HG03342 (cell line): Measurements from ENCODE around the gene RGP1.

Source experiments
- ATAC-seq: cut with Tn5 transposase; IDR thresholded peaks from one replicate; pipeline ENCODE4 v1.9.1; 2021; ENCODE audit warnings: mild to moderate bottlenecking, moderate library complexity; ENCODE audit not compliant: unreplicated experiment

Gene RGP1

DNA sequence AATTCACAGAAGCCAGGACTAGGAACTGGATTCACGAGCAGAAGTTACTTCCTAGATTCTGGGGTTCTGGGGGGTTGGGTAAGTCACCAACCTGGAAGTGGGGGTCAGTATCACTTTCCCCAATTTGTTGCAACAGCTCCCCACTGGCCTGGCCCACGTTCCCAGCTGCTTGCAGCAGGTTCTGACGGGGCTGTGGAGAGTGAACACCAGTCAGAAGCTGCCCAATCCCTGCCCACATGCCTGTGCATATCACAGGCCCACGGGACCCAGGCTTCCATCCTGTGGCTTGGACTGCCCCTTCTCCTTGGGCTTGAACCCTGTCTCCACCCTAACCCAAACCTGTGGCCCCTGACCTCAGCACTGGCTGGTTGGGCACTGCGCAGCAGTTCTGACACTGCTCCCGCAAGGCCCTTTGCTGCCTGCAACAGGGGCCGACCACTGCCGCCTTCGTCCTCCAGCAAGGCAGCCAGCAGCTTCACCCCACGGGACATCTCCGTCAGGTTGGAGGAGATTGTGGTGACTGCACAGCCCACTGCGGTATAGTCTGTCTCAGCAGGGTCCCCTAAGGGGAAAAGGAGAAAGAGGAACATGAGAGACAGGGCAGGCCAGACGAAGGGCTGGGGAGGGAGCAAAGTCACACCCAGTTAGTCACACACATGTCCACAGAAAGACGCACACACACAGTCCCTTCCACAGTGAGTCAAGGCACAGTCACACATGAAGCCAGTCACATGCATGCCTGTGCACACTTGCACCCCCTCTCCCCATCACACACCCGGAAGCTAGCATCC lies 30.2 kb upstream of the RGP1 start:
- no peak for ATAC-seq

- ATAC-seq: no peak
Observed at GRCh38 chr9:35719546-35719945, 29.5 kb upstream of the RGP1 start.

- ATAC-seq: no peak
Observed at GRCh38 chr9:35723426-35723825, 25.7 kb upstream of the RGP1 start.

GRCh38 chr9:35723908-35724307 lies 25.2 kb upstream of the RGP1 start:
- ATAC-seq: no peak

- no peak for ATAC-seq
Observed at GRCh38 chr9:35725362-35725761, 23.7 kb upstream of the RGP1 start.

- ATAC-seq: no peak
Observed at GRCh38 chr9:35726931-35727330, 22.2 kb upstream of the RGP1 start.

DNA sequence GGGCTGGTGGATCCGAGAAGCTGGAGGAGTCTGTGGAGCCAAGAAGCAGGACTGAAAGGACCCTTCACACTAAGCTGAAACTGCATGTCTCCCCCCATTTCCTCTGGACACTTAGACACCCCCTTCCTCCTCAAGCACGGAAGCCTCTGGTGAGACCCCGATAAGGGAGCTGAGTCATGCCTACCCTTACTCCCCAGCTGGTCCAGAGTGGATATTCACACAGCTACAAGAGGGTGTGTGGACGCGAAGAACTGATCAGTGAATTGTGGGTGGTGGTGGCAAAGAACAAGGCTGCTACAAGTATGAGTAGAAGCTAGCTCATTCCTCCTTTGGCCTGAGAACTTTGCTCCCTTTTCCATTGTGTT lies 21.4 kb upstream of the RGP1 start:
- no peak for ATAC-seq

DNA sequence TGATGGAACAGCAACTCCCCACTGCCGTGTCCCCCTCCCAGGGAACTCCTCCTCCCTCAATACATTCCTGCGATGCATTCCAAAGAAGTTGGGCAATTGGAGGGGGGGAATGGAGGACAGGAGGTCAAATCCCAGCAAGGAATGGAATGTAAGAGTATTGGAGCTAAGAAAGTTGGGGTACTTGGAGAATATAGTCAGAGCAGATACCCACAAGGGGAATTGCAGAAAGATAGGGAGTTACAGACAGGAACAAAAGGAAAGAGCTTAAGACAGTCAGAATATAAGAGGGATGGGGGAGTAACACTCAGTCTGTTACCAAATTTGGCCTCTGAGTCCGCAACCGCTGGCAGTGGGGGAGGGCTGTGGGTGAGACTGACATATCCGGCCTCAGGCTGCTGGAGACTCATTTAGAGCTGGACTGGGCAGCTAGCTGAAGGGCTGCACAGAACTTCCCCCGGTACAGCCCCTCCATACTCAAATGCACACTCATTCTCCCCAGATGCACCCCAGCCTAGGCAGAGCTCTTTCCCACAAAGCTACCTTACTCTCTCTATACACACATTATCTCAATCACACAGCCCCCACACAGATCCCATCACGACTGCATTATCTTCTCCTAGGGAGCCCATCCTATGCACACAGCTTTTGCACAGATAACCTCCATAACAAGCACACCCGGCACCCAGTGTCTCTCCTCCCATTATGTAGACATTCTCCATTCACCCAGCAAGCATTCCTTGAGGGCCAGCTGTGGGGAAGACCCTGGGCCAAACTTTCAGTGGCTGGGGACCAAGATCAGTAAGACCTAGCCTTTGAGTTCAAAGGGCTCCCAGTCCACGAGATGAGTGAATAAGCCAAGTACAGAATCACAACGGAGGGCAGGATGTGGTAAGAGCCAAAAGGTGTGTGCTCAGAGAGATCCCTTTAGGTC lies 20.8 kb upstream of the RGP1 start:
- ATAC-seq: no peak

GRCh38 chr9:35729101-35729500 lies 20.0 kb upstream of the RGP1 start:
- ATAC-seq: no peak

DNA sequence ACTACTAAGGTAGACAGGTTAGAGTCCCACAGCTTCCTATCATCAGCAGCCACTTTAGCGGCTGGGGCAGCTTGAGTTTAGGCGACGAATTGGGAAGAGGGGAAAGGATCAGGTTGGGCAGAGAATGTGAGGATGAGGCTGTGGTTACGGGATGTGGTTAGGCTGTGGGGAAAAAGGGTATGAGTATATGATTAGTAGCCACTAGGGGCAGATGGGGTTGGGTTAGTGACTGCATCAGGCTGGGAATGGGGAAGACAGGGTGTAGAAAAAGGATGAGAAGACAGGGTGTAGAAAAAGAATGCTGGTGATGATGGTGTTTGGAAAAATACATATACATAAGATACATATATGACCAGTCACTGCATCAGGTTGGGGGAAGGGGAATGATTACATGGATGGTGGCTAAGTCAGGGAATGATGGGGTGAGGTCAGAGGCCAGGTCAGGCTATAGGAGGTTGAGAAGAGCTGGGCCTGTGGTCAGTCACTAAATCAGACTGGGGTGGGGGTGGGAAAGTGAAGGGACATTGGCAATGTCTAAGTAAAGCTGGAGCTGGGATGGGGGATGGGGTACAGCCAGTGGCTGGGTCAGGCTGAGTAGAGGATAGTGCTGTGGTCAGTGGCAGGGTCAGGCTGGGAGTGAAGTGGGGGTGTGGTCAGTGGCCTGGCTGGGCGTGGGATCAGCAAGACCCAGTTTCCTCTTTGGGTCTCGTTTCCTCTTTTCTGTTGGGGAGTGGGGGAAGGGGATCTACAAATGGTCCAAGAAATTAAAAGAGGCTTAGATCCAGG lies 19.2 kb upstream of the RGP1 start:
- ATAC-seq: no peak

- no peak for ATAC-seq
Observed at GRCh38 chr9:35730486-35730854, 18.6 kb upstream of the RGP1 start.

- ATAC-seq: no peak
Observed at GRCh38 chr9:35731415-35732184, 17.5 kb upstream of the RGP1 start.

GRCh38 chr9:35732185-35732799 lies 16.8 kb upstream of the RGP1 start, which contains the start of the genes CREB3 and TLN1:
TSS of gene CREB3 (plus strand) at chr9:35732666. CDS start at chr9:35732773, 107 bp downstream.
TSS of gene TLN1 (minus strand) at chr9:35732195. CDS start at chr9:35725694, 6,501 bp downstream.
- ATAC-seq: peak; percentile 79

- ATAC-seq: no peak
Observed at GRCh38 chr9:35732800-35733541, 16.1 kb upstream of the RGP1 start.

DNA sequence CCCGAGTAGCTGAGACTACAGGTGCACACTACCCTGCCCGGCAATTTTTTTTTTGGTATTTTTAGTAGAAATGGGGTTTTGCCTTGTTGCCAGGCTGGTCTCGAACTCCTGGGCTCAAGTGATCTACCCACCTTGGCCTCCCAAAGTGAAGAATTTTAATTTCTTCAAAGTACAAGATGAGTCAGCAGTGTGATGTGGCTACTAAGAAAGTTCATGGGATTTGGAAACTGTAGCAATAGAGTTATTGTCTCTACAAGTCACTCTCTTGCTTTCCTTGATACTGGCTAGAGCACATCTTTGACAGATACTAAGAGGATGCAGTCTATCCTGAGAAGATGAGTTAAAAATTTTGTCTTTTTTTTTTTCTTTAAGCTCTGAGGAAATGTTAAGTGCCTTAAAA lies 15.0 kb upstream of the RGP1 start:
- ATAC-seq: no peak

- peak; percentile 18 for ATAC-seq
Observed at GRCh38 chr9:35736201-35736633, 12.9 kb upstream of the RGP1 start.

- ATAC-seq: no peak
Observed at GRCh38 chr9:35737143-35737542, 11.9 kb upstream of the RGP1 start.

DNA sequence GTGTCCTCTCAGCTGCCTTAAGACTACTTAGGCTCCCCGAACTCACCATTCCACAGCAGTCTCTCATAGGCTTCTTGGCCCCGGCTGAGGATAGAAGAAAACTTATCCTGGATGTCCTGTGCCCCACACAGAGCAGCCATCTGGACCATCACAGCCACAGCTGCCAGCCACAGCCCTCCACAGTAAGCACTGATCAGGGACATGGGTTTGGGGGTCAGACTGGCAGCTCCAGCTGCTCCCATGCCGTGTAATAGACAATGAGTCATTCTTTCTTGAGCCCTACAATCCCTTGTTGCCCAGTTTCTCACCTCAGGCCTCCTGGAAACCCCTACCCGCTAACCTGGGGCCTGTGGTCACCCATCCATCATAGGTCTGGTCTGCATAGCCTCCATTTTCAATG lies 10.9 kb upstream of the RGP1 start:
- ATAC-seq: no peak

DNA sequence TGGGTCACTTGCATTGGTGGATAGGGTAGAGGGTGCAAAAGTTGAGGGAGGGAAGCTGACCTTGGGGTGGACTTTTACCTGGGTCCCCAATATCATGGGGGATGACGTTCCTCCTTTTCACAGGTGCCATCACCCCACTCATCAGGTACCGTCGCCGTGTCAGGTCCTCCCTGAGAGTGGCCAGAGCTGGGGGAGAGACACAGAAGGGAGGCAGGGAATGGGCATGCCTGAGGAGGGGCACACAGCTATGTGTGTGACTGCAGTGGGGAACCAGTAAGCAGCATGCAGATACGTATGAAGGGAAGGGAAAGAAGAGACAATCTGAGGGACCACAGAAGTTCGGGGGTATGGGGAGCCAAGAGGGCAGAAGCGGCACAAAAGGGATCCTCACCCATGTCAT lies 10.2 kb upstream of the RGP1 start:
- no peak for ATAC-seq
